IPS DF 19.7 (cell line): ENCODE measurements around the gene TBXAS1.

Experiments used
- DNase-seq: peaks from one replicate; pipeline ENCODE4 v3.0.0-alpha.2; 2013; ENCODE audit warnings: low read depth, low spot score

TBXAS1 gene

GRCh38 chr7:140047197-140047596 lies 218.1 kb downstream of the TBXAS1 start:
- DNase-seq: no peak

GRCh38 chr7:140048138-140048537 lies 219.1 kb downstream of the TBXAS1 start:
- no peak for DNase-seq

GRCh38 chr7:140048989-140049338 lies 219.9 kb downstream of the TBXAS1 start:
- DNase-seq: no peak

GRCh38 chr7:140049339-140050024 lies 220.4 kb downstream of the TBXAS1 start:
- no peak for DNase-seq

GRCh38 chr7:140050100-140050499 lies 221.0 kb downstream of the TBXAS1 start:
- DNase-seq: no peak

- no peak for DNase-seq
Measured at GRCh38 chr7:140051820-140052219, 222.8 kb downstream of the TBXAS1 start.

GRCh38 chr7:140053812-140054539 lies 224.9 kb downstream of the TBXAS1 start:
- no peak for DNase-seq

- no peak for DNase-seq
Measured at GRCh38 chr7:140054751-140055150, 225.7 kb downstream of the TBXAS1 start.

GRCh38 chr7:140055833-140056232 lies 226.8 kb downstream of the TBXAS1 start:
- no peak for DNase-seq

- DNase-seq: no peak
Measured at GRCh38 chr7:140056431-140057142, 227.5 kb downstream of the TBXAS1 start.

GRCh38 chr7:140057143-140057535 lies 228.1 kb downstream of the TBXAS1 start:
- DNase-seq: no peak

- no peak for DNase-seq
Measured at GRCh38 chr7:140058517-140058916, 229.5 kb downstream of the TBXAS1 start.

- no peak for DNase-seq
Measured at GRCh38 chr7:140059273-140060242, 230.5 kb downstream of the TBXAS1 start.

GRCh38 chr7:140060243-140060630 lies 231.2 kb downstream of the TBXAS1 start:
- no peak for DNase-seq

GRCh38 chr7:140060788-140061606 lies 231.9 kb downstream of the TBXAS1 start:
- no peak for DNase-seq

GRCh38 chr7:140061607-140061930 lies 232.5 kb downstream of the TBXAS1 start:
- no peak for DNase-seq

- DNase-seq: no peak
Measured at GRCh38 chr7:140062118-140062527, 233.1 kb downstream of the TBXAS1 start.

GRCh38 chr7:140062528-140063299 lies 233.7 kb downstream of the TBXAS1 start, which contains the start of gene PARP12:
Gene PARP12 (minus strand): TSS chr7:140062951. CDS start chr7:140062847, 104 bp downstream.
- DNase-seq: peak; percentile 15

- no peak for DNase-seq
Measured at GRCh38 chr7:140067052-140067451, 238.0 kb downstream of the TBXAS1 start.

GRCh38 chr7:140068033-140068432 lies 239.0 kb downstream of the TBXAS1 start:
- no peak for DNase-seq
